HG03442 (cell line): ENCODE data around the gene MB.
"Not testable (repeated sequence)": the region's sequence is repeated elsewhere in the genome, so short reads cannot be mapped to it uniquely, and the experiment has no call there.

Experiments used
- ATAC-seq: cut with Tn5 transposase; IDR thresholded peaks from one replicate; pipeline ENCODE4 v1.9.1; 2021; ENCODE audit warnings: mild to moderate bottlenecking, moderate library complexity; ENCODE audit not compliant: unreplicated experiment

MB gene

DNA sequence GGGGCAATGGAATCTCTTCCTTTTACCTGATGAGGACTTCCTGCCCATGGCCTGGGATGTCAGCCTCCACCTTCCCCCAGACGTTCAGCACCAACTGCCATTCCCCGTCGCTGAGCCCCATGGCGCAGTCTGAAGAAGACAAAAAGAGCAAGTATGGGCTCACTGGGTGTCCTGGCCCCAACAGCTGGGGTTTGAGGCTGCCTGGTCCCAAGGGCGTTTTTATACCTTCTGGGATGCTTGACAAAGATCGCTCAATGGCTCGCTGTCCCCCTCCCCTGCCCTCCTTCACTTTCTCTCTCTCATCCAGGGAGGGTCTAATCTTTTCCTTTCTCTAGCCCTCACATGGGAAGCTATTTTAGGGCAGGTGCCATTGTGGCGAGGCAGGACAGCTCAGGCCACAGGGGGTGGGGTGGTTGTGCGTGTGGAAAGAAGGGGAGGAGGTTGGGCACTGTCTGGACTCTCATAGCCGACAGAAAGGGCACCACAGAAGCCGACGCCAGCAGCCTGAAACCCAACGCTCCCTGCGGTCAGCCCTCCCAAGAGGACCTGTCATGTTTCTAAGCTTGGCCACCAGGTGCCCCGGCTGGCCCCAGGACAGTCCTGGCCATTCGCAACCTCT lies at the start of gene MB:
MB (minus strand) TSS at position 193 of the 619 bp plus-strand sequence; CDS start at position 121, 72 bp downstream.
- ATAC-seq = no peak

DNA sequence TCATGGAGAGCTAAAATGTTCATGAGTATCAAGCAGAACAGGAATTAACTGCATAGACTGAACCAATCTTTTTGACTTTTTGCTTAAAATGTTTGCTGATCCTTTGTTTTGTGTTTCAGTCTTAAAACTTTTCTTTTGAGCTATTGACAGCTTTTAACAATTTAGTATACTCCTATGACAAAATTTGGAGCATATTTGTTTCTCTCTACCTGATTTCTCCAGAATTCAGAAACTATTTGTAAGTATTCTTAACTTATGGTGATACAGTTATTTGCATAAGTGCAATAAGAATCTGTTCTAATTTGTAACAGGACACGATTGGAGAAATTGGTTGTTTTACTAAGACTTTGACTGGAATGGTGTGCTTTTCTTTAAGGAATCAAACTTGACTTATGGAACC lies 49.6 kb upstream of the MB start:
- ATAC-seq = not testable (repeated sequence)

DNA sequence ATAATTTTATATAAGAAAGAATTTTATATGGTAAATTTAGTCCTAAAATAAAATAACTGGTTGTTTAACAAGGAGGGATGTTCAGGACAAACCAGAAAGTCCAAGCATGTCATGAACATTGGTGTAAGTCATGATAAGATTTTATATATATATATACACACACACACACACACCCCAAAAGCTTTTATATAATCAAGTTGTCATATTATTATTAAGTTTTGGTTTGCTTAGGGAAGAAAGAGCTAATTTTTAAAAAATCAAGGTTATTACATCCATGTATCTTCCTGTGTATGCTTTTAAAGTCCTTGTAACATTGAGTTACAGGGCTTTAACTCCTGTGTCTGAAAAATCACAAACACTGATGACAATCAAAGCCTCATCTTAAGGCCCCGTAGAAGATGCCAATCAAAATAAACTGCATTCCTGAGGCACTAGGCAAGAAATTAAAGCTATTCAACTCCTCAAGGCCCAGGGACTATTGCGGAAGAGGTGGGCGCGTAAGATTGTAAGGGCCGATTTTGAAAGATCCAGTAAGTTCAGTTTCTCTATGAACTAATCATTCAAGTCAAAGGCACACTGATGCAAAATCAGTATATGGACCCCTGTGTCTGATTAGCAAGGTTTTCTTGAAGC lies 47.9 kb upstream of the MB start:
- no peak for ATAC-seq

DNA sequence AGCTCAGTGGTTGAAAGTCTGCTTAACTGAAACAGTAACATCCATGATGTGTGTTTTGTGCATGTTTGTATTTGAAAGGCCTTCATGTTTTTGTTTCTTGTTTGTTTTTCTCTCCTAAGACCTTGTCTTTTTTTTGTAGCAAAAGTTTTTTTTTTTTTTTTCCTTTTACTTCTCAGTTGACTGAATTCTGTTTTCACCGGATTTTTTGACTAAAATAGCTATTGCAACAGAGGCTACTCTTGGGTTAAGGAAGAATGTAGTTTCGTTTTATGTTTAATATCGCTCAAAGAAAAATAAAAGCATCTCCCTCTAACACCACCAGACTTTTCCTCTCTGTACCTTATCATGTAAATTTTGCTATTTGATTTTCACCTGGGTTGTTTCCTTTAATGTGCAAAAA lies 46.2 kb upstream of the MB start:
- no peak for ATAC-seq

DNA sequence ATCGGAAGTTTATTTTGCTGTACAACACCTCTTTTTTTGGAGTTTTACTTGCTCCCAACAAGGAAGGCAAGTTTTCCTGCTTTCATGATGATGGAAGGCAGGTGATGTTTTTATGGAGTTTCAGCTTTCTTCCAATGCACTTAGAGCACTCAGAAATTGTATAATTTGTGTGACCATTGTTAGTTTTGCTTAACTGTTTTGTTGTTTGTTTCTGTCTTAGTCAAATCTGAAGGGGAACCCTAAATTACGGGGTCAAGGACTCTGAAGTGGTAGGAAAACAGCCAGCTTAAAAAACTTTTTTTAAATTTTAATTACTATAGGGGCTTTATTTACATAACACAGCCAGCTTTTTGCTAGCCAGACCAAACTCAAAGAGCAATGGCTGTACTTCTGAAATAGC lies 45.8 kb upstream of the MB start:
- no peak for ATAC-seq

DNA sequence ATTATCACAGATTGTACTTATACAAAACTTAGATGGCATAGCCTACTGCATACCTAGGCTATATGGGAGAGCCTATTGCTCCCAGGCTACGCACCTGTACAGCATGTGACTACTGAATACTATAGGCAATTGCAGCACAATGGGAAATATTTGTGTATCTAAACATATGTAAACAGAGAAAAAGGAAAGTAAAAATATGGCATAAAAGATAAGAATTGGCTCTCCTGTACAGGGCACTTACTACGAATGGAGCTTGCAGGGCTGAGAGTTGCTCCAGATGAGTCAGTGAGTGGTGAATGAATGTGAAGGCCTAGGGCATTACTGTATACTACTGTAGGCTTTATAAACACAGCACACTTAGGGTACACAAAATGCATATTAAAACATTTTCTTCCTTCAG lies 44.3 kb upstream of the MB start:
- ATAC-seq = no peak

DNA sequence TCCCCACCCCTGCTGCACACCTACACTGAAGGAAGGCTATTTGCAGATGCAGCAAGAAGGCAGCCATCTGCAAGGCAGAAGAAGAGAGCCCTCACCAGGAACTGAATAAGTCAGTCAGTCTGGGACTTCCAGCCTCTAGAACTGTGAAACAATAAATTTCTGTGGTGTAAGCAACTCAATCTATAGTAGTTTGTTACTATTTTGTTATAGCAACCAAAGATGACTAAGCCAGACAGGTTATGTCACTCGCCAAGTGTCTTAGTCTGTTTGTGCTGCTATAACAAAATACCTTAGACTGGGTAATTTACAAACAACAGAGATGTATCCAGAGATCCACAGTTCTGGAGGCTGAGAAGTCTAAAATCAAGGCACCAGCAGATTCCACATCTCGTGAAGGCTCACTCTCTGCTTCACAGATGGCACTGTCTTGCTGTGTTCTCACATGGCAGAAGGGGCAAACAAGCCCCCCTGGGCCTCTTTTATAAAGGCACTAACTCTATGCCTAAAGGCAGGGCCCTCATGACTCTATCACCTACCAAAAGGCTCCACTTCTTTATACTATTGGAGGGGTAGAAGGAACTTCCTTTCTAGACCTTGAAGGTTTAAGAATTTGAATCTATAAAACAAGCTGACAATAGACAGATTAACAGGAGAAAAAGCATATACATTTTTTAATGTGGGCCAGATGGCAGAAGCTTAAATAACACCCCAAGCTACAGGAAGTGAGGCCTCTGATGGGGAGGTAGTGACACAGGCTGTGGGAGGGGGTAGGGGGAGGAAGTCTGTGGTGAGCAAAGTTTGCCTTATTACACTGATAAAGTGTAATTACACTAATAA lies 43.4 kb upstream of the MB start:
- no peak for ATAC-seq

DNA sequence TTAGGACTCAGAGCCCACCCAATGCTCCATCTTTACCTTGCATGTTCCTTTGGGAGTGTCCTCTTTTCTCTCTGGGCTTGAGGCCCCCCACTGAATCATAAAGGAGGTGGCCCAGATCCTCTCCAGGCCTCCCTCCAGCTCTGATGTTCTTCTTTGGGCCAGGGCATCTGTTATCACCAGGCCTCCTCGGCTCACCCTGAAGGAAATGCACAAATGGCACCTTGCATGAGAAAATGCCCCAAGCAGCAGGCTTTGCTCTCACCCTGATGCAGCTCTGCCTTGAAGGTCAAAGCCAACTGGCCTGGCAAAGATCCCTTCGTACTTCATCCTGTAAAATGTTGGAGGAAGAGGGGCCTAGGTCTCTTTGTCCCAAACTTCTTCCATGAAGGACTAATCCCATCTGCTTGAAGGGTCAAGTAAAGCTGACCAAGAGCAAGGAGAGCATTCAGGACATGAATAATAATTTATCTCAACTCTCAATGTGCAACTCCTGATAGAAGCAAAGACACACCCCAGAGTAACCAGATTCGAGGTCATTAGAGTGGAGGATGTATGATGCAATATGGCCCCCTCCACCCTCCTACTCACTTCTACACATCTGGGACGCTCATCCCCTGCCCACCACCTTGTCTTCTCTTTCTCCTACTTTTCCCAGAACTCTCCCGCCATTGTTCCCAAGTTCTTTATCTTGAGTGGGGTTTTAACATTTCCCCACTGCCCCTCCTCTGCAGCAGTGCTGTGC lies 40.6 kb upstream of the MB start:
- no peak for ATAC-seq

DNA sequence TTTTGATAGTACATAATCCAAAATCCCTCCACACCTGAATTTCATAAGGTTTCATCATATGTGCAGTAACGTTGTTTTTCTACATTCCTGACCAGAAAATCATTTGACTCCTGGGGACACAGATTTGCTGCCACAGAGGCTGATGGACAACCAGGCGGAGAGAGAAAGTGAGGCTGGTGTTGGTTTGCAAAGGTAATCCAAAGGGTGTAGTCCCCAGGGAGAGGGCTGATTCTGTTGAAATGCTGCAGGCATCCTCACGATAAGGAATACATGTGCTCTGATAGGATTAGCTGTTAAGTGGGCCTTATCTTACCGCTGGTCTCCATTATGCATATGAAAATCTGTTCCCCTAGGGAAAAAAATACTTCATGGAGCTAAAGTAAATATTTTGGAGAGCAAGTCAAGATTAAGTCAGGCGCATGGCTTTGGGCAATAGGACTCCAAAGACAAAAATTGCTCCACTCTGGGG lies 39.2 kb upstream of the MB start:
- ATAC-seq = no peak

DNA sequence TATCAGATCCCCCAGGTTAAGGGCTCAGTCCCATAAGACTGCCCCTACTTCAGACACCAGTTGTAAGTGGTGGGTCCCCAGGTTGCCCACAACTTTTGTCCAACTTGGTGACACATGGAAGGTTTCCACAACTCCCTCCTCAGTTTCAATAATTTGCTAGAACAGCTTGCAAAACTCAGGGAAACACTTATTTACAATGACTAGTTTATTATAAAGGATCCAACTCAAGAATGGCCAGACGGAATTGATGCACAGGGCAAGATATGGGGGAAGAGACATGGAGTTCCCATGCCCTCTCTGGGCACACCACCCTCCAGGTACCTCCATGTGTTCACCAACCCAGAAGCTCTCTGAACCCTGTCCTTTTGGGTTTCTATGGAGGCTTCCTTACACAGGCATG lies 36.7 kb upstream of the MB start:
- no peak for ATAC-seq

DNA sequence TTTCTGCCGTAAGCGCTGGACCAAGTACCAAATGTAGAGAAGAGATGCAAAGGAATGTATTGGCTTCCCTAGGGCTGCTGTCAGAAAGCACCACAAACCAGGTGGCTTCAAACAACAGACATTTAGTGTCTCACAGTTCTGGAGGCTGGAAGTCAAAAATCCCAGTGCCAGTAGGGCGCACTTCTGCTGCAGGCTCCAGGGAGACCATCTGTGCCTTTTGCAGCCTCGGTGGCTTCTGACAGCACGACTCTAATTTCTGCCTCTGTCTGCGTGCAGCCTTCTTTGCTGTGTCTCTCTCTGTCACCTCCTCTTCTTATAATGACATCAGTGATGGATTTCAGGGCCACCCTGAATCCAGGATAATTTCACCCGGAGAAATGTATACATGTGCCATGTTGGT lies 34.0 kb upstream of the MB start:
- ATAC-seq = no peak

DNA sequence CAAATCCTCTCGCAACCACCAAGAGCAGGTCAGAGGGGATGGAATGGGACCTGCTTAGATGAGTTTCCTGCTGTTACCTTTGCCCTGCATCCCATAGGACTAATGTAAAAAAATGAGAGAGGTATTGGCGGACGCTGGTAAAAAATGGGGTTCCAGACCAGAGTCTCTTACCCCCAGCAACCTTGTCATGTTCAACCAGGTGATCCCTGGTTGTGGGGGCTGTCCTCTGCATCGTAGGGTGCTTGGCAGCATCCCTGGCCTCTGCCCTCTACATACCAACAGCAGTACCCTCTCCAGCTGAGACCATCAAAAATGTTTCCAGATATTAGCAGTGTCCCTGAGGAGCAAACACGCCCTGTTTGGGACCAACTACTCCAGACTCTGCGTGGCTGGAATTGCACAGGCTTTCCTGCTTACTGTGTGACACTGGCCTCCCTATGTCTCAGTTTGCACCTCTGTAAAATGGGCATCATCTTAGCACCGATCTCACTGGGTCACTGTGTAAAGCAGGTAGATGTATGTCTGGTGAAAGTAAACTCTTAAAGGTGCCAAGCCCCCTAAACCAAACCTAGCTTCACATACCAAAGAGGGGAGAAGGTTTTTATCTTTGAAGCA lies 32.6 kb upstream of the MB start:
- no peak for ATAC-seq

DNA sequence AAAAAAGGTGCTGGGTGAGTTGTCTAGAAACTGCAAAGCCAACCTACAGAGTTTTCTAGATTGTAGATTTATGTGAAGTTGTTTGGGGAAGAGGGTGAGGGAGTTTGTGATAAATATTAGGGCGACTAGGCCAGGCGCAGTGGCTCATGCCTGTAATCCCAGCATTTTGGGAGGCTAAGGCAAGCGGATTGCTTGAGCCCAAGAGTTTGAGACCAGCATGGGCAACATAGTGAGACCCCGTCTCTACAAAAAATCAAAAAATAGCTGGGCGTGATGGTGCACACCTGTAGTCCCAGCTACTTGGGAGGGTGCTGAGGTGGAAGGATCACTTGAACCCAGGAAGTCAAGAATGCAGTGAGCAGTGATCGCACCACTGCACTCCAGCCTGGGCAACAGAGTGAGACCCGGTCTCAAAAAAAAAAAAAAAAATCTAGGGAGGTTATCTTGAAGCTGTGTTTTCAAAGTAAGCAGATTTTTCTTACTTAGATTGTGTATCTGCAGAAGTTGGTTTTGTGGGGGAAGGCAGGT lies 32.0 kb upstream of the MB start:
- ATAC-seq = no peak

DNA sequence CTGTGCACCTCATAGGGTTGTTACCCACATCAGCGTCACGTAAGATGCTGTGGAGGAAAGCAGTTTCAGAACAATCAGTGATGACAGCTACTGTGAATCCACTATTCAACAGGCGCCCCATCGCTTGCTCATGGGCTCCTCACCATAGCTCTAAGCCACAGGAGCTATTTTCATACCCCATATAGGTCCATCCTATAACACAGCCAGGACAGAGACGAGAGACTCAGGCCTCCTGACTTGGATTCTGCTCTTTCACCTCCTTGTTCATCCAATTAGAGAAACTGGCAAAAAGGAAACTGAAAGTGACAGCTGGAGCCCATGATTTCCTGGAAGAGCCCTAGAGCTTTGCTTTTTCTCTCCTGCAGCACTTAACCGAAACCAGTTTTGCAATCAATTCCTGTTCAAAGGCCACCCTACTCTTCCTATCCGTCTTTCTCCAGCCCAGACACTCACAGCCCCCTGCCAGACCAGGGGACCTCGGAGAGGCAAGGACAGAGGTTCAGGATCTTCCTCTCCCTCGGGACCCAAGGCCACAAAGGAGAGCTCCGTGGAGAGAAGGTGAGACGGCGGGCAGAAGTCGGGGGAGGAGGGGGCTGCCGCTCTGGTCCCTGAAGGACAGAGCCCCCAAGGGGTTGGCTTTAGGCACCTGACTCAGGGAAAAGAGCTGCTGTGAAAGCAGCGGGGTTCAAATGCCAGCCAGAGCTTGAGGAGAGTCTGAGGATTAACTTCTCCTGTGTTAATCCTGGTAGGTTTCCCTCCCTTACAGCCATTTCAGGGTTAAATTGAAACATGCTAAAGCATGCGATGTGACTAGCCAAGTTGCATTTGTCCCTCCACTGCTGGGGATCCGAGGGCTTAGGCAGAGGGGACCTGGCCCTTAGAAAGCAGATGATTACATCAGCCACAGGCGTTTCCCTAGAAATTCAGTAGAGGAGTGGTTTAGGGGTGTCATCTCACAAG lies 31.2 kb upstream of the MB start, which contains the start of gene APOL6:
APOL6 (plus strand) TSS at position 381 of the 960 bp plus-strand sequence. CDS start 7,980 bp downstream, outside the sequence.
- peak; percentile 43 for ATAC-seq

DNA sequence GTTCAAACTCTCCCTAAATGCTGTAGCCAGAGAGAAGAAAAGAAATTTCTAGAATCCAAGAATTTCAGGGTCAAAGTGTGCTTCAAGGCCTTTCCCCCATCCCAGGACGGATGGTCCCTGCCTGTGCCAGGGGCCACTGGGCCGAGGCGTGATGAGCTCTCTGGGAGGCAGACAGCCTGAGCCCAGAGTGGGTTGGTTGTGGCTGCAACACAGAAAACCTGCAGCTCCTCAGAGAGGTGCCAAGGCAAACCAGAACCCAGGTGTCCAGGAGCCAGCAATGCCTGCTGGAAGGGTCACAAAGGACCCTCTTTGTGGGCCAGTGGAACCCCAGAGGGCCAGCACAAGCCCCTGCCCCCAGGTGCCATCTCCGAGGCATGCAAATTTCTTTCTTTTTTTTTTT lies 28.5 kb upstream of the MB start:
- ATAC-seq = no peak

DNA sequence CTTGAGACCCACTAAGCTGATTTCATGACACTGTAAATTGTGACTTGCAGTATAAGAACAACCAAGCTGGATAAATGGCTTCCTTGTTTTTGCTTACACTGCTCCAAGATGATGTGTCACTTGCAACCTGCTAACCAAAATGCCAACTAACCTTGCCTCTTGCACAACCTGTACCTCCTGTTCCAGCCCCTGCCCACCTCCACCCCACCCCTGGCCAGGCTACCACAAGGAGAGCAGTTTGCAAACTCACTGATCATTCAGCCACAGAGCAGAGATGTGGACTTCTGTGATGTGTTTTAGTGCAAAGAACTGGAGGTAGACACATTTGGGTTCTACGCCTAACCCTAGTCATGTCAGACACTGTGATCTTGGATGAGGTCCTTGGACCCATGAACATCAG lies 26.9 kb upstream of the MB start:
- ATAC-seq = no peak

DNA sequence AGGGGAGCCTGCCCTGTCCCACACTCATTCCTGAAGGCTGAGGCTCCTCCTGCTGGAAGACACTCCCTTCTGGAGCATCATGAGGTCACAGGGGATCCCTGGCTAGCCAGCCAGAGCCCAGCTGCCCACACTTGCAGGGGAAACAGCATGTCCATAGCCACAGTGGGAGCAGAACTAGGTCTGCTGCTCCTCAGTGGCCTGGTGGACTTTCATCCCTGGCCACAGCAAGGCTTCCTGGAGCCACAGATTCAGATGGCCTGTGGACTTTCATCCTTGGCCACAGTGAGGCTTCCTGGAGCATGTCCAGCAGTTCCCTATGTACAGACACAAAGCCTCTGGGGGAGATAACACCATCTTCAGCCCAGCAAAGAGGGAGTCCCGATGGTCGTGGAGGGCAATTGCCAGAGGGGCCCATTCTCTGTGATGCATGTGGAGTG lies 25.2 kb upstream of the MB start:
- no peak for ATAC-seq

DNA sequence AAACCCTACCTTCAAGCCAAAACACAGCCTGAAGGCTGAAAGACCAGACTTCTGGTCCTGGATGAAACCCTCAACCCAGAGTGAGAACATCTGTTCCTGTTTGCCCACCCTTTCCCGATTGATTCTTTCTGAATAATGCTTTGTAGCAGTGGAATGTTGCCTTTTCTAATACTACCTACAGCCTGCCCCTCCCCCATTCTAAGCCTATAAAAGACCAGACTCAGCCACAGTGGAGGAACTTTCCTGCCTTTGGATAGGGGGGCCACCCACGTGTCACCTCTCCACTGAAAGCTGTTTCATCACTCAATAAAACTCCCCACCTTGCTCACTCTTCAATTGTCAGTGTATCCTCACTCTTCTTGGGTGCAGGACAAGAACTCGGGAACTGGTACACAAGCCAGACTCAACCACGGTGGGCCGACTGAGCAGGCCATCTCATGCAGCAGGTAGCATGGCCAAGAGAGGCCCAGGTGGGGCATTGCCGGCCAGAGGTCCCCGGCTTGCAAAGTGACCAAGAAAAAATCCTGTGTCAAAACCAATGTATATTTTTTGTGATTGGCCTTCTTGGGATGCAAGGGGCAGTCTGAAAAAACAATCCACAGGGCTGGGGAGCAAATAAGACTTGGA lies 24.5 kb upstream of the MB start:
- no peak for ATAC-seq

DNA sequence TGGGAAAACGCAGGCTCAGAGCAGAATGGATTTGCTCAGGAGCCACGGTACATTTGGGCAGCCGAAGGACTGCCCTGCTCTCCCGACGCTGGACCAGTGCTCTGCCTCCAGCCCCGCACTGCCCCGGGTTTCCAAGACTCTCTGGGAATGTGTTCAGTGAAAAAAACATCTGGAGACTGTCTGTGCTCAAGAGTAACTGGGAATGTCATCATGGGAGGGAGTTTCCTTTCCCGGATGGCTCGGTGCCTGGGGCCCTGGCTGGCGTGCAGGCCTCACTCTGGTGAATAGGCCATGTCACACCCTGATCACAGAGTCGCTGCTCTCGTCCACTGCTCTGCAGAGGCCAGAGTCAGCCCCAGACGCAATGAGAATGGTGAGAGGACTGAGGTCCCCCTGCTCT lies 21.3 kb upstream of the MB start:
- no peak for ATAC-seq
